Smooth muscle cell (in vitro differentiated cells): ENCODE results near the gene NRARP. TPM values are rescaled to one million over a fixed set of nuclear protein-coding genes. Genes with fewer than 3 reads are reported as not detected.

Experiments
- DNase-seq: peaks from one replicate; lab custom pipeline; 2025; ENCODE audit not compliant: unreplicated experiment; lab: John Stamatoyannopoulos, UW
- H2AFZ ChIP-seq: fragments of 200-600 bp; sonication (generic); 2 replicates; pipeline ENCODE4 v1.6.0; 2016; ENCODE audit warnings: antibody characterized with exemption, low read depth, mild to moderate bottlenecking
- H3F3A ChIP-seq: fragments of 200-600 bp; sonication (generic); 2 replicates; pipeline ENCODE4 v1.6.0; 2017; ENCODE audit warnings: antibody characterized with exemption, low read depth
- H3K27ac ChIP-seq: fragments of 200-600 bp; sonication (generic); 2 replicates; pipeline ENCODE4 v1.5.1; 2016; ENCODE audit warnings: low read depth, mild to moderate bottlenecking
- H3K27me3 ChIP-seq: fragments of 200-600 bp; sonication (generic); 2 replicates; pipeline ENCODE4 v1.6.1; 2016; ENCODE audit warnings: low read depth, mild to moderate bottlenecking
- H3K36me3 ChIP-seq: fragments of 200-600 bp; sonication (generic); 2 replicates; pipeline ENCODE4 v1.5.1; 2016; ENCODE audit warnings: low read depth
- H3K4me1 ChIP-seq: fragments of 200-600 bp; sonication (generic); 2 replicates; pipeline ENCODE4 v1.5.1; 2016; ENCODE audit warnings: low read depth
- H3K4me2 ChIP-seq: fragments of 200-600 bp; sonication (generic); 2 replicates; pipeline ENCODE4 v1.6.0; 2016; ENCODE audit warnings: mild to moderate bottlenecking
- H3K4me3 ChIP-seq: fragments of 200-600 bp; sonication (generic); 2 replicates; pipeline ENCODE4 v1.5.1; 2016; ENCODE audit warnings: mild to moderate bottlenecking
- H3K79me2 ChIP-seq: fragments of 200-600 bp; sonication (generic); 2 replicates; pipeline ENCODE4 v1.6.0; 2016; ENCODE audit warnings: low read depth, mild to moderate bottlenecking
- H3K9ac ChIP-seq: fragments of 200-600 bp; sonication (generic); 2 replicates; pipeline ENCODE4 v1.6.0; 2016; ENCODE audit warnings: low read depth
- H3K9me3 ChIP-seq: fragments of 200-600 bp; sonication (generic); replicated peaks from 2 replicates; pipeline ENCODE4 v1.5.1; 2016; ENCODE audit warnings: low read depth
- H4K20me1 ChIP-seq: fragments of 200-600 bp; sonication (generic); 2 replicates; pipeline ENCODE4 v1.6.0; 2016; ENCODE audit warnings: low read depth
- CTCF ChIP-seq: fragments of 200-600 bp; sonication (generic); IDR thresholded peaks from 2 replicates; pipeline ENCODE4 v1.5.1; 2017; ENCODE audit warnings: borderline replicate concordance, mild to moderate bottlenecking, antibody characterized with exemption; ENCODE audit not compliant: insufficient read depth, poor library complexity, severe bottlenecking
- WGBS: methylation state at CpG from one replicate; pipeline ENCODE4 v1.1.7; 2016; ENCODE audit warnings: low lambda C conversion rate; 5-methylcytosine and 5-hydroxymethylcytosine counted together
- polyA plus RNA-seq: library from polyadenylated mRNA; unstranded; fragments of >200 nt; fragmentation: Nextera tagmentation; extraction: Ambion mirVana; gene quantifications from 2 replicates; pipeline ENCODE4 v1.2.1, GENCODE V29; 2016
- total RNA-seq: library from RNA; depleted of rRNA; stranded (reverse); fragments of >200 nt; gene quantifications from 2 replicates; pipeline ENCODE4 v1.2.3, GENCODE V29; 2014

The NRARP gene
- total and polyA plus RNA-seq, 2 experiments from 2014 or later = 3.0 to 3.7 TPM

- Histone ChIP-seq H3K4me3 (no peak overlapping the region), H3K9me3 (no peaks in the 10 kb centered on the region)
- no peak for DNase-seq
Measured at GRCh38 chr9:137275588-137276472, 26.2 kb downstream of the NRARP start.

DNA sequence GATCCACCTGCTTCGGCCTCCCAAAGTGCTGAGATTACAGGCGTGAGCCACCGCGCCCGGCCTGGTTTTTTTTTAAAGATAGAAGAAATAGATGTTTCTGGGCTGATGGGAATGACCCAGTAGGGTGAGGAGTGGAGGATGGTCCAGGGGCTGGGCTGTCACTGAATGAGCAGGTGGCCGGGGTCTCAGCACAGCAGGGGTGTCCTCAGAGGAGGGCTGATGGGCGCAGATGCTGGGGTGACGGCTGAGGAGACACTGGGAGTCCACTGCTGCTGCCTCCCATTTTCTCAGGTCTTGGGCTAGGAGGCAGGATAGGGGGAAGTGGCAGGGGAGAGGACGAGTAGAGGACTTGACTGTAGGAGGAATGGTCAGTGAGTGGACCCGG, 26.9 kb downstream of the NRARP start:
- H3K27me3 ChIP-seq = no peaks in the 10 kb centered on the region
- no peak overlapping the region for H3K9ac ChIP-seq
- no peak overlapping the region for H3K27ac ChIP-seq
- H2AFZ ChIP-seq = no peak overlapping the region
- TF ChIP-seq CTCF = no peak
- H3K4me1 ChIP-seq = peaks cover 15% of the 10 kb centered on the region
- no peak overlapping the region for H3K4me2 ChIP-seq
- H3K4me3 ChIP-seq = no peak overlapping the region
- 94% methylated on average over 10 of the region's 10 CpGs for WGBS
- peaks cover 35% of the 10 kb centered on the region for H4K20me1 ChIP-seq
- H3K9me3 ChIP-seq = no peaks in the 10 kb centered on the region
- H3K79me2 ChIP-seq = no peaks in the 10 kb centered on the region
- DNase-seq = no peak
- H3K36me3 ChIP-seq = no peaks in the 10 kb centered on the region
- H3F3A ChIP-seq = no peaks in the 10 kb centered on the region

More at GRCh38 chr9:137275588-137276472, 26.2 kb downstream of the NRARP start:
- no peak overlapping the region for H2AFZ ChIP-seq
- no peaks in the 10 kb centered on the region for H3F3A ChIP-seq
- no peak overlapping the region for H3K9ac ChIP-seq
- H3K4me1 ChIP-seq = peaks cover 15% of the 10 kb centered on the region
- H3K4me2 ChIP-seq = no peak overlapping the region
- 87% methylated on average over 21 of the region's 24 CpGs for WGBS
- no peak for TF ChIP-seq CTCF
- H3K79me2 ChIP-seq = no peaks in the 10 kb centered on the region
- peaks cover 3% of the 10 kb centered on the region for H3K27me3 ChIP-seq
- no peaks in the 10 kb centered on the region for H3K36me3 ChIP-seq
- no peak overlapping the region for H3K27ac ChIP-seq
- peaks cover 38% of the 10 kb centered on the region for H4K20me1 ChIP-seq

- no peak overlapping the region for H3K9ac ChIP-seq
- H3K4me3 ChIP-seq = no peak overlapping the region
- peaks cover 15% of the 10 kb centered on the region for H3K4me1 ChIP-seq
- no peak for TF ChIP-seq CTCF
- peaks cover 33% of the 10 kb centered on the region for H4K20me1 ChIP-seq
- no peak overlapping the region for H3K27ac ChIP-seq
- no peak for DNase-seq
- no peaks in the 10 kb centered on the region for H3F3A ChIP-seq
- H3K4me2 ChIP-seq = no peak overlapping the region
- H3K27me3 ChIP-seq = no peaks in the 10 kb centered on the region
- WGBS = 81% methylated on average over 15 of the region's 15 CpGs
- no peaks in the 10 kb centered on the region for H3K9me3 ChIP-seq
- no peaks in the 10 kb centered on the region for H3K79me2 ChIP-seq
- no peak overlapping the region for H2AFZ ChIP-seq
- no peaks in the 10 kb centered on the region for H3K36me3 ChIP-seq
Measured at GRCh38 chr9:137273611-137274320, 28.3 kb downstream of the NRARP start.
